H9 (cell line): ENCODE results near the gene LDLRAD4. TPM values are rescaled to one million over a fixed set of nuclear protein-coding genes. Genes with fewer than 3 reads are reported as not detected.

Experiments used
- DNase-seq: peaks from one replicate; pipeline ENCODE4 v3.0.0-alpha.2; 2017
- H2AFZ ChIP-seq: one replicate; pipeline ENCODE4 v1.6.1; 2013; ENCODE audit warnings: mild to moderate bottlenecking, low read length, control low read depth, moderate library complexity
- H2AK5ac ChIP-seq: 2 replicates; pipeline ENCODE4 v1.6.1; 2013; ENCODE audit warnings: low read length, control low read depth, mixed read lengths; ENCODE audit not compliant: insufficient read length
- H2BK120ac ChIP-seq: one replicate; pipeline ENCODE4 v1.6.1; 2013; ENCODE audit warnings: low read depth, mild to moderate bottlenecking, low read length, control low read depth, inconsistent platforms; ENCODE audit not compliant: poor library complexity, severe bottlenecking
- H2BK12ac ChIP-seq: 2 replicates; pipeline ENCODE4 v1.6.1; 2013; ENCODE audit warnings: low read length, control low read depth, mixed read lengths, low read depth; ENCODE audit not compliant: insufficient read length
- H2BK15ac ChIP-seq: 2 replicates; pipeline ENCODE4 v1.6.1; 2013; ENCODE audit warnings: low read depth, low read length, control low read depth
- H2BK20ac ChIP-seq: one replicate; pipeline ENCODE4 v1.6.1; 2013; ENCODE audit warnings: low read depth, mild to moderate bottlenecking, low read length, control low read depth, inconsistent platforms; ENCODE audit not compliant: poor library complexity, severe bottlenecking
- H2BK5ac ChIP-seq: 2 replicates; pipeline ENCODE4 v1.6.1; 2013; ENCODE audit warnings: low read length, control low read depth, mixed read lengths; ENCODE audit not compliant: insufficient read length
- H3K14ac ChIP-seq: 2 replicates; pipeline ENCODE4 v1.6.1; 2013; ENCODE audit warnings: low read length, control low read depth; ENCODE audit not compliant: insufficient read depth
- H3K18ac ChIP-seq: 2 replicates; pipeline ENCODE4 v1.6.1; 2013; ENCODE audit warnings: low read depth, mild to moderate bottlenecking, mixed read lengths, low read length, control low read depth; ENCODE audit not compliant: insufficient read length
- H3K23ac ChIP-seq: 2 replicates; pipeline ENCODE4 v1.6.1; 2013; ENCODE audit warnings: low read length, control low read depth, mixed read lengths, low read depth; ENCODE audit not compliant: insufficient read length
- H3K23me2 ChIP-seq: 2 replicates; pipeline ENCODE4 v1.6.1; 2013; ENCODE audit warnings: low read depth, mild to moderate bottlenecking, mixed read lengths, low read length, control low read depth; ENCODE audit not compliant: insufficient read length, poor library complexity, severe bottlenecking
- H3K27ac ChIP-seq: 2 replicates; pipeline ENCODE4 v1.5.1; 2013; ENCODE audit warnings: low read length, control low read depth, mixed read lengths, low read depth; ENCODE audit not compliant: insufficient read length
- H3K27me3 ChIP-seq: 2 replicates; pipeline ENCODE4 v1.6.1; 2013; ENCODE audit warnings: low read length, control low read depth, inconsistent platforms; ENCODE audit not compliant: insufficient read depth
- H3K4ac ChIP-seq: 2 replicates; pipeline ENCODE4 v1.6.1; 2013; ENCODE audit warnings: low read depth, mild to moderate bottlenecking, control low read depth, inconsistent platforms, low read length, moderate library complexity
- H3K4me1 ChIP-seq: 2 replicates; pipeline ENCODE4 v1.6.1; 2013; ENCODE audit warnings: low read length, control low read depth, inconsistent platforms; ENCODE audit not compliant: insufficient read depth
- H3K4me2 ChIP-seq: 2 replicates; pipeline ENCODE4 v1.6.1; 2013; ENCODE audit warnings: low read length, control low read depth, mixed read lengths; ENCODE audit not compliant: insufficient read length, insufficient read depth
- H3K56ac ChIP-seq: 2 replicates; pipeline ENCODE4 v1.6.1; 2013; ENCODE audit warnings: low read depth, mild to moderate bottlenecking, mixed read lengths, low read length, control low read depth; ENCODE audit not compliant: insufficient read length
- H3K79me1 ChIP-seq: 2 replicates; pipeline ENCODE4 v1.6.1; 2013; ENCODE audit warnings: low read depth, mild to moderate bottlenecking, moderate library complexity, low read length, control low read depth, inconsistent platforms; ENCODE audit not compliant: insufficient read depth, poor library complexity, severe bottlenecking
- H3K79me2 ChIP-seq: 2 replicates; pipeline ENCODE4 v1.6.1; 2013; ENCODE audit warnings: low read length, control low read depth, inconsistent platforms; ENCODE audit not compliant: insufficient read depth
- H3K9ac ChIP-seq: 2 replicates; pipeline ENCODE4 v1.6.1; 2013; ENCODE audit warnings: low read length, control low read depth, mixed read lengths; ENCODE audit not compliant: insufficient read length; ENCODE audit errors: extremely low read depth
- H3K9me3 ChIP-seq: one replicate; pipeline ENCODE4 v1.6.1; 2013; ENCODE audit warnings: low read depth, low read length, inconsistent platforms; ENCODE audit not compliant: control insufficient read depth
- H3T11ph ChIP-seq: one replicate; pipeline ENCODE4 v1.6.1; 2013; ENCODE audit warnings: mild to moderate bottlenecking, low read length, control low read depth, inconsistent platforms
- H4K20me1 ChIP-seq: one replicate; pipeline ENCODE4 v1.6.1; 2013; ENCODE audit not compliant: control insufficient read depth, insufficient read length, insufficient read depth
- H4K5ac ChIP-seq: 2 replicates; pipeline ENCODE4 v1.6.1; 2013; ENCODE audit warnings: low read depth, mild to moderate bottlenecking, mixed read lengths, low read length, control low read depth; ENCODE audit not compliant: insufficient read length
- H4K8ac ChIP-seq: replicated peaks from 2 replicates; pipeline ENCODE4 v1.6.1; 2013; ENCODE audit warnings: low read length, control low read depth, mixed read lengths, low read depth; ENCODE audit not compliant: insufficient read length
- H4K91ac ChIP-seq: 2 replicates; pipeline ENCODE4 v1.6.1; 2013; ENCODE audit warnings: low read depth, mild to moderate bottlenecking, moderate library complexity, mixed read lengths, low read length, control low read depth; ENCODE audit not compliant: insufficient read length
- H3K27ac Mint-ChIP-seq, 3 experiments: 2 replicates in 2 of 3; 3 replicates in 1 of 3; pipeline ENCODE4 v1.8.0; 2020 to 2021; ENCODE audit warnings: mixed read lengths in 3 of 3, mild to moderate bottlenecking in 1 of 3, moderate library complexity in 1 of 3
- H3K27me3 Mint-ChIP-seq: 2 replicates; pipeline ENCODE4 v1.8.0; 2021; ENCODE audit warnings: low read depth, mild to moderate bottlenecking, moderate library complexity, mixed read lengths
- H3K36me3 Mint-ChIP-seq, 3 experiments: 2 replicates in 2 of 3; 3 replicates in 1 of 3; pipeline ENCODE4 v1.8.0; 2020 to 2021; ENCODE audit warnings: low read depth in 3 of 3, mixed read lengths in 3 of 3; ENCODE audit not compliant: insufficient read depth in 1 of 3
- H3K4me1 Mint-ChIP-seq, 2 experiments: 2 replicates each; pipeline ENCODE4 v1.8.0; 2020; ENCODE audit warnings: mixed read lengths in 2 of 2
- H3K4me3 Mint-ChIP-seq, 2 experiments: 2 replicates in 1 of 2; 3 replicates in 1 of 2; pipeline ENCODE4 v1.8.0; 2020 to 2021; ENCODE audit warnings: mild to moderate bottlenecking in 2 of 2, mixed read lengths in 2 of 2, moderate library complexity in 1 of 2
- H3K9me3 Mint-ChIP-seq, 2 experiments: 2 replicates in 1 of 2; 3 replicates in 1 of 2; pipeline ENCODE4 v1.8.0; 2020; ENCODE audit warnings: mild to moderate bottlenecking in 2 of 2, mixed read lengths in 2 of 2, moderate library complexity in 1 of 2
- CTCF ChIP-seq: fragments of 200-600 bp; sonication (generic); conservative IDR thresholded peaks from 3 replicates; pipeline ENCODE4 v1.8.0; 2021; ENCODE audit warnings: antibody characterized with exemption, mild to moderate bottlenecking
- WGBS: extraction: QIAGEN DNeasy Blood & Tissue Kit; methylation state at CpG from one replicate; pipeline ENCODE4 v1.1.7; 2013; ENCODE audit warnings: missing lambda C conversion rate, low lambda C conversion rate, mixed read lengths; ENCODE audit not compliant: insufficient read length; ENCODE audit errors: extremely low coverage; 5-methylcytosine and 5-hydroxymethylcytosine counted together
- total RNA-seq: library from RNA; stranded (reverse); gene quantifications from 2 replicates; pipeline ENCODE4 v1.2.1, GENCODE V29; 2021

Gene LDLRAD4
- total RNA-seq, 1 experiment from 2014 or later: 3.9 TPM

DNA sequence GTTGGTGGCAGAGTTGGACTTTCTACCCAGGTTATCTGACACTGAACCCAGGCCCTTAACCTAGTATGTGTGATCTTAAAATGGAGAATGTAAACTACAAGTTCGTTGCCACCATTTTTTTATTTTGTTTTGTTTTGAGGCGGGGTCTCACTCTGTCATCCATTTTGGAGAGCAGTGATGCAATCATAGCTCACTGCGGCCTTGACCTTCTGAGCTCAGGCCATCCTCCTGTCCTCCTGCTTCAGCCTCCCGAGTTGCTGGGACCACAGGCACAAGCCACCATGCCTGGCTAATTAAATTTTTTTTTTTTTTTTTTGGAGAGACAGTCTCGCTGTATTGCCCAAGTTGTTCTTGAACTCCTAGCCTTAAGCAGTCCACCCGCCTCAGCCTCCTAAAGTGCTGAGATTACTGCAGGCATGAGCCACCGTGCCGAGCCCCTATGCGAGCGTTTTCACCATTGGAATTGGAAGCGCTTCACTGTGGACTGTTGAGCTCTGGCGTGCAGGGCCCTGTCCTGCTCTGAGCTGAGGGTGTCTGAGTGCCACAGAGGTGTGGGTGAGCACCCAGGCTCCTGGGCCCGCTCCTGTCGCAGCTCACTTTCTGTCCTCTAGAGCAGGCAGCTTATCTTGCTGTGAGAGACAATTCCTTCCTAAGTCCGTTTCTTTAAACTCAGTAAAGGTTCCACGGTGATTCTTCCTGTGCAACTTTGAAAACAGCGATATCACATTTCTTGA lies 186.9 kb downstream of the LDLRAD4 start:
- no peak overlapping the region for H4K91ac ChIP-seq
- H4K8ac ChIP-seq: no peak overlapping the region
- no peaks in the 10 kb centered on the region for H3K4me1 ChIP-seq
- no peak overlapping the region for H2BK5ac ChIP-seq
- no peak overlapping the region for H3K18ac ChIP-seq
- no peak overlapping the region for H3K23ac ChIP-seq
- no peak overlapping the region for H2AFZ ChIP-seq
- no peak overlapping the region for H3K14ac ChIP-seq
- no peak overlapping the region for H2BK120ac ChIP-seq
- no peaks in the 10 kb centered on the region for H4K20me1 ChIP-seq
- Mint-ChIP-seq H3K27me3 (no peaks in the 10 kb centered on the region; the same call in 1 of the 2 replicates), H3K4me1 (peaks cover 2 to 4% of the 10 kb centered on the region in 2 experiments; a peak in 2 of 4 replicates), H3K36me3 (no peaks in the 10 kb centered on the region), H3K4me3 (no peak overlapping the region), H3K27ac (no peak overlapping the region), H3K9me3 (no peaks in the 10 kb centered on the region)
- no peak overlapping the region for H2BK15ac ChIP-seq
- no peak overlapping the region for H3K56ac ChIP-seq
- no CpG with 5 or more reads among the region's 17 CpGs for WGBS
- H3K4ac ChIP-seq: no peak overlapping the region
- no peak overlapping the region for H2BK12ac ChIP-seq
- H2AK5ac ChIP-seq: no peak overlapping the region
- no peak overlapping the region for H3T11ph ChIP-seq
- no peak overlapping the region for H4K5ac ChIP-seq
- no peaks in the 10 kb centered on the region for H3K79me1 ChIP-seq
- no peak overlapping the region for H2BK20ac ChIP-seq
- H3K4me2 ChIP-seq: no peak overlapping the region
- no peak overlapping the region for H3K9ac ChIP-seq
- no peaks in the 10 kb centered on the region for H3K79me2 ChIP-seq
- H3K27me3 ChIP-seq: no peaks in the 10 kb centered on the region
- no peak for DNase-seq
- H3K27ac ChIP-seq: no peak overlapping the region
- H3K23me2 ChIP-seq: no peaks in the 10 kb centered on the region
- H3K9me3 ChIP-seq: no peaks in the 10 kb centered on the region
- no peak for TF ChIP-seq CTCF
